MM.1S (cell line): Measurements from ENCODE around the gene KCNJ11.

ENCODE experiments used
- EZH2 ChIP-seq: fragments of 300-600 bp; sonication (generic); optimal IDR thresholded peaks from 2 replicates; pipeline ENCODE3; 2017; ENCODE audit warnings: low read depth, mild to moderate bottlenecking, antibody characterized with exemption, low read length, mixed read lengths
- EZH2phosphoT487 ChIP-seq: fragments of 300-600 bp; sonication (generic); IDR thresholded peaks from 2 replicates; pipeline ENCODE4 v1.6.1; 2018; ENCODE audit warnings: antibody characterized with exemption, low read length
- TF ChIP-seq, protein P1 (sequence below): fragments of 300-600 bp; sonication (generic); IDR thresholded peaks from 2 replicates; pipeline ENCODE4 v1.5.1; 2016; ENCODE audit warnings: antibody characterized with exemption, low read length, mixed read lengths

DNA sequence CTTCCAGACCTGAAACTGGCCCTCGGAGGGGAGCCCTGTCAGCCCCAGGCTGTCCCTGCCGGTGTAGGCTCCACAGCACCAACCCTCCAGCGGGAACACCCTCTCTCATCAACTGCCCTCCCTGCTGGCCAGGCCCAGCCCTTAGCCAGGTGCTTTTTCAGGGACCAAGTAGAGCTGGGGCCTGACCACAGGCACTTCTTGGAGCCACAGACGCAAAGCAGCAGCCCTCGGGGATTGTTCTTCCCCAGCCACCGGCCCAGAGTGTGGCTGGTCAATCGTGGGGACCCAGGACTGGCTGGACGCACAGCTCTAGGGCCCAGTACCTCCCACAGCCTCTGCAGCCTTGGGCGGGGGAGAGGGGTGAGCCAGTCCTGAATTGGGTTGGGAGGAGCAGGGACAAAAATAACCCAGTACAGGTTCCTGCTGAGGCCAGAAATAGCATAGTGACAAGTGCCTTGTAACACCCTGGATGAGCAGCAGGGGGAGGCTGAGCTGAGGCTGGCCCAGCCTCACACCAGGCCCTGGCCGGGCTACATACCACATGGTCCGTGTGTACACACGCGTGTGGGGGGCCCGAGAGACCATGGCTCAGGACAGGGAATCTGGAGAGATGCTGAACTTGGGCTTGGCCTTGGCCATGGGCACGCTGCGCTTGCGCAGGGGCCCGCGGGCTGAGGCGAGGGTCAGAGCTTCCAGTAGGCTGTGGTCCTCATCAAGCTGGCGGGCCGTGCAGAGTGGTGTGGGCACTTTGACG is 2.0 kb downstream of the KCNJ11 start:
- TF ChIP-seq, protein P1, sequence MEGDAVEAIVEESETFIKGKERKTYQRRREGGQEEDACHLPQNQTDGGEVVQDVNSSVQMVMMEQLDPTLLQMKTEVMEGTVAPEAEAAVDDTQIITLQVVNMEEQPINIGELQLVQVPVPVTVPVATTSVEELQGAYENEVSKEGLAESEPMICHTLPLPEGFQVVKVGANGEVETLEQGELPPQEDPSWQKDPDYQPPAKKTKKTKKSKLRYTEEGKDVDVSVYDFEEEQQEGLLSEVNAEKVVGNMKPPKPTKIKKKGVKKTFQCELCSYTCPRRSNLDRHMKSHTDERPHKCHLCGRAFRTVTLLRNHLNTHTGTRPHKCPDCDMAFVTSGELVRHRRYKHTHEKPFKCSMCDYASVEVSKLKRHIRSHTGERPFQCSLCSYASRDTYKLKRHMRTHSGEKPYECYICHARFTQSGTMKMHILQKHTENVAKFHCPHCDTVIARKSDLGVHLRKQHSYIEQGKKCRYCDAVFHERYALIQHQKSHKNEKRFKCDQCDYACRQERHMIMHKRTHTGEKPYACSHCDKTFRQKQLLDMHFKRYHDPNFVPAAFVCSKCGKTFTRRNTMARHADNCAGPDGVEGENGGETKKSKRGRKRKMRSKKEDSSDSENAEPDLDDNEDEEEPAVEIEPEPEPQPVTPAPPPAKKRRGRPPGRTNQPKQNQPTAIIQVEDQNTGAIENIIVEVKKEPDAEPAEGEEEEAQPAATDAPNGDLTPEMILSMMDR, result peak; percentile 80
- no peak for TF ChIP-seq EZH2
- no peak for TF ChIP-seq EZH2phosphoT487
